GM21367 (cell line): ENCODE data around the gene RBPMS2.

Experiments
- ATAC-seq: cut with Tn5 transposase; IDR thresholded peaks from one replicate; pipeline ENCODE4 v1.9.1; 2021; ENCODE audit not compliant: unreplicated experiment

Gene RBPMS2

DNA sequence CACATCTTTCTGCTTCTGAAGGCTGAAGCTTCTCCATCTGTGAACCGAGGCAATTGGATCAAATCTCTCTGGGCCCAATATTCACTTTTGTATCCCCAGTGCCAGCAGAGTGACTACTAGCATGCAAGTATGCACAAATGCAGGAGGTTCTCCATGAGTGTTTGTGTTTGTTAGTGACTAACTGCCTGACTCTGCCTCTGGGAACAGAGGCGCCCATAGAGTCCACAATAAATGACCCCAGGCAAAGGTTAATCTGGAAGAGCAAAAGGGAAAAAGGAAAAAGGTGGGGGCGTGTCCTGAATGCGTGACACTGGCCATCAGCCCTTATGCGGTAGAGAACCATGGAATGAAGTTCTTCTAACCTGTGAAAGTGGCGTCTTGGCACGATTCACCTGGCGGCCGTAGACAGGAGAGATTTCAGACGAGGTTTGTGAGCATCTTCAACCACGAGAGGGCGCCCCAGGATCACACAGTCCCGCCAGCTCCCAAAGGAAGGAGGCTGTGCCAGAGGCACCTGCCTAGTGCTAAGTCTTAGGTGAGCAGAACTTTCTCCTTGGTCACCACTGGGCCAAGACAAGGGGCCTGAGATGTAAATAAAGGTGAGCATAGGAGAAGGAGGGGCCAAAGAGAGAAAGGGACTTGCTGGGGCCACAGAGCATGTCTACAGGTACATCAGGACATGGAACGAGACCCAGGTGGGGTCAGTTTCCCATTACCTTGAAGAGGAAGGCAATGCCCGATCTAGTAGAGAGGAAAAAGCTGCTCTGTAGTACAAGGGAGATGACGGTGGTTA is 44.2 kb downstream of the RBPMS2 start:
- ATAC-seq, result no peak

- ATAC-seq, result no peak
Measured at GRCh38 chr15:64730151-64730550, 45.2 kb downstream of the RBPMS2 start.

GRCh38 chr15:64720188-64720587 is 55.2 kb downstream of the RBPMS2 start:
- no peak for ATAC-seq

DNA sequence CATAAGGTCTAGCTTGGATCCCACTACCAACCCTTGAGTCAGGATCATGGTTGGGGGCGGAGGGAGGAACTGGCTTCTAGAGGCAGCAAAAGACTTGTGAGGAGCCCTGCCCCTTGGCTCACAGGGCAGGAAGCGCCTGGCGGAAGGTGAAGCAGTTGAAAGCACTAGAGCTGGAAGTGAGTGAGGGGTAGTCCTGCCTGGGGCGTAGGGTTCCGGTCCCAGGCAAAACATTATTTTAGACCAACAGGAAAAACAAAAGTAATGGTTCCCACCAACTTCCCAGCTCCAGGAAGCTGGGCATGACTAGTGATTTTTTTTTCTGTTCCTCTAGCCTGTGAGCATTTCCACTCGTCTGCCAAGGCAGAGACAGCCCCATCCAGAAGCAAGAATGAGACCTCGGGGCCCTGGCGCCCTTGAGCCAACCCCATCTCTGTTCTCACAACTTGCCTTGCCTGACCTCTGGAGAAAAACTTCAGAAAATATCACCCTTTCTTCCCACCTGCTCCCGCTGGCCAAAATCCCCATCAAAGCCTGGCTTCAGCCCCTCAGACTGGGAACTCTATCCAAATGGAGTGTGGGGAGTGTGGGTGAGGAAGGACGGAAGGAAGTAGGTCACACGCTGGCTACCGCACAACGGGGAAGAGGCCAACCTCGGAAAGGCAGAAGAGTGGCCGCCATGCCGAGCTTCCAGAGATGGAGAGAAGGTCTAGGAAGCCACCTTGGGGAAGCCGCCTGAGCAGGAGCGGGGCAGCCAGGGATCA is 57.5 kb downstream of the RBPMS2 start:
- no peak for ATAC-seq

GRCh38 chr15:64717130-64717529 is 58.3 kb downstream of the RBPMS2 start:
- no peak for ATAC-seq

- ATAC-seq, result no peak
Measured at GRCh38 chr15:64716452-64716851, 58.9 kb downstream of the RBPMS2 start.

DNA sequence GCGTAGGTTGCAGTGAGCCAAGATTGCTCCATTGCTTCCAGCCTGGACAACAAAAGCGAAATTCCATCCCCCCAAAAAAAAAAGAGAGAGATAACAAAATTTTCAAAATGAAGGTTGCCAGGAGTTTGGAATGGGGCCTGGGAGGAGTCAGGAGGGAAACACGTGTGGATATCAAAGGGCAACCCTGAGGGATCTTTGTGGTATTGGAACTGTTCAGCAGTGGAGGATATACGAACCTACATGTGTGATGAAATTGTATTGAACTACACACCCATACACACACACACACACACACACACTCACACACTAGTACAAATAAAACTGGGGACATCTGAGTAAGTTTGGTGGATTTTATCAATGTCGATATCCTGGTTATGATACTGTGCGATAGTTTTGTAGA is 61.8 kb downstream of the RBPMS2 start:
- no peak for ATAC-seq

DNA sequence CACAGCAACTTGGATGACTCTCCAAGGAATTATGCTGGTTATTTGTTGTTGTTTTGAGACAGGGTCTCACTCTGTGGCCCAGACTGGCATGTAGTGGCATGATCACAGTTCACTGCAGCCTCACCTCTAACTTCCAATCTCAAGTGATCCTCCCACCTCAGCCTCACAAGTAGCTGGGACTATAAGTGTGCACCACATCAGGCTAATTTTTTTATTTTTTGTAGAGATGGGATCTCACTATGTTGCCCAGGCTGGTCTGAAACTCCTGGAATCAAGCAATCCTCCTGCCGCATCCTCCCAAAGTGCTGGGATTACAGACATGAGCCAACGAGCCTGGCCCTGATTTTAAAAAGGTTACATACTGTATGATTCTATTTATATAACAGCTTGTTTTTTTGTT is 63.0 kb downstream of the RBPMS2 start:
- no peak for ATAC-seq

DNA sequence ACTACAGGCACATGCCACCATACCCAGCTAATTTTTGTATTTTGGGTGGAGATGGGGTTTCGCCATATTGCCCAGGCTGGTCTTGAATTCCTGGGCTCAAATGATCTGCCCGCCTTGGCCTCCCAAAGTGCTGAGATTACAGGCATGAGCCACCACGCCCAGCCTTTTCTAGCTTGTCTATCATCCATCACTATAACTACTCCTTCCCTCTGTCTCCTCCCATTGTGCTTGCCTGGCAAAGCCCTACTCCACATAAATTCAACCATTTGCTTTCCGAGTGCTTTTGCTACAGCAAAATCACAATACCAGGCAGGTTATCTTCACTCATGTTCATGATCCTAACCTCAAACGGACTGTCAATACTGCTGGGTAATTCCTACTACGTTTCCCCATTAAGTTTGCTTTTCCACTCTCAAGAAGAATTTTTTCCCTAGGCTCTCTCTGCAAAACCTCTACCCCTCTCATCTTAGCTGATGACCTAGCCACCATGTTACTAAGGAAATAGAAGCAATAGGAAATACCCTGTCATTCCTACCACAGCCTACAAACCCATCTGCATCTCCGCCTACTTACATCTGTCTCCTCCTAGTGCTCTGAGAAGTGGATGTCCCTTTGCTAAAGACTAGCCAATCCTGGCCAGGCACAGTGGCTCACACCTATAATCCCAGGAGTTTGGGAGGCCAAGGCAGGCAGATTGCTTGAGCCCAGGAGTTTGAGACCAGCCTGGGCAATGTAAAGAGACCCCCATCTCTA is 64.5 kb downstream of the RBPMS2 start:
- ATAC-seq, result no peak

DNA sequence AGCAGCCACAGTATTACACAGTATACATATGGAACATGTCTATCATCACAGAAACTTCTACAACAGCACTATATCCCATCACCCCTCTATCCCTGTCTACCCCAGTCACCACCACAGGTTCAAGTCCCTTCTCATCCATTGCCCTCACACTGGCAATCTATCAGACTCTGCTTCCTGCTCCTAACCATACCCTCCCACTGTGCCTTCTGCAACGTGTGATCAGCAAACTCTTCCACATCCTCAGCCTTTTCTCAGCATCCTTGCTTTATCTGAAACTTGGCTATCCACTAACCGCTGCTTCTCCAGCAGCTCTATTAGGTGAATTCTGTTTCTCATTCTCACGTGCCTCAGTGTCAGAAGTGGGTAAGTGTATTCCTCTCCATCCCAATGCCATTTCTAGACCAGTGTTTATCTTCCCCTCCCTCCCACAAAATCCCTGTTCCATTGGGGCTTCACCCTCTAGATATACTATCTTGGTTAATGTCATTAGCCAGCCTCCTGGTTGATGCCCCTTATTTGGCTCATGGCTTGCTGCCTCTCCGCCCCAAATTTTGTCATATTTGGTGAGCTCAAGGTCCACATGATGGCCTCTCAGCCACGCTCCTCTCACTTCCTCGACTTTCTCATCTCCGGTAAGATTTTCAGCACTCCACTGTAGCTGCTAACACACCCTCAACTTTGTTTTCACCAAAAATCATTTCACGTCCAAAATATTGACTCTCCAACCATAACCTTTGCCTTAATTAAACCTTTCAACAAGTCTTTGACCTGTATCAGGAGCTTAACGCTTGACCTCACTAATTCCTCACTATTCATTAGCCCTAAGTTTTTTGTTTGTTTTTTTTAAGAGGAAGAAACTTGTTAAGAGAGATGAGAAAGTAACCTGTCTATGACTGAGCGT is 69.1 kb downstream of the RBPMS2 start:
- ATAC-seq, result no peak

GRCh38 chr15:64705006-64705405 is 70.4 kb downstream of the RBPMS2 start:
- ATAC-seq, result no peak

- ATAC-seq, result no peak
Measured at GRCh38 chr15:64703632-64703959, 71.8 kb downstream of the RBPMS2 start.

DNA sequence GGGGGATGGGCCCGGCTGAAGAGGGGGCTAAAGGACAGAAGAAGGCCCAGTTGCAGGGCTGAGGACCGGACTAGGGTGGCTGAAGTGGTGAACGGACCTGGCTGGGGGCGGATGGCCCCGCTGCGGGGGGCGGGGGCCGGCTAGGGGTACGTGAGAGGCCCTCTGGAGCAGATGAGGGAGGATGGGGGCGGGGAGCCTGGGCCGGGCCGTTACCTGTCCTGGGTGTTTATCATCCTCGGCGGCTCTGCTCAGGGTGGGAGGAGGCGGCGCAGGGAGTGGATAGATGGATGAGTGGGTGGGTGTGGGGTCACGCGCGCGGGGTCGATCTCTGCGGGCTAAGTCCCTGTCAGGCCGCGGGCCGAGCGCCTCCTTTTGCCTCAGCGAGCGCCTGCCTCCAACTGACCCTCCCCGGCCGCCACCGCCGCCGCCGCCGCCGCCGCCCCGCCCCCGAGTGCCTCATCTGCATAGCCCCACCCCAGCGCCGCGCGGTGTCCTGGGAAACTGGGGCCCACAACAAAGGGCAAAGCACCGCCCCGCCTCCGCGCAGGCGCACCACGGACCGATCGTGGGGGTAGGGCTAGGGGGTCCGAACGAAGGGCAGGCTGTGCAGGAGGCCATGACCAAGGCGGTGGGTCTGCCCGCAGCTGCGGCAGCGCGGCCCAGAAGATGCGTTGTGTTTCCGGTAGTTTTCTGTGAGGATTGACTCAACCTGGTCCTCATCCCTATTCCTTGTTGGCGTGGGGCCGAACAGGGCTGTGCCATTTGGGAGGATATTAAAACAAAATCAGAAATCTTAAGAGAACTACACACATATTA is 72.4 kb downstream of the RBPMS2 start:
- ATAC-seq, result no peak

- no peak for ATAC-seq
Measured at GRCh38 chr15:64701482-64702184, 73.8 kb downstream of the RBPMS2 start.

DNA sequence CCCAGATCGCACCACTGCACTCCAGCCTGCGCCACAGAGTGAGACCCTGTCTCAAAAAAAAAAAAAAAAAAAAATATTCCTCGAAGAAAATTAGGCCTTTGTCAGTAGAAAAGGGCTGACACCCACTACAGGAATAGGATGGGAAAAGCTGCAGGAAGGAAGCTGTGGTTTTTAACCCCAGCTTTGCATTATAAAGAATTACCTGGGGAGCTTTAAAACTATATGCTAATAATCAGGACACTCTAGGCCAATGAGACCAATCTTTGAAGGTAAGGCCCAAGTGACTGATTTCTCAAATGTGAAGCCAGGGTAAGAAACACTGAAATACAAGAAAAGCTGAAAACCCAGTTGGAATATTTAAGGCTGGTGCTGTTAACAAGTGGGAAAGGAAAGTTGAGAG is 74.3 kb downstream of the RBPMS2 start:
- no peak for ATAC-seq

DNA sequence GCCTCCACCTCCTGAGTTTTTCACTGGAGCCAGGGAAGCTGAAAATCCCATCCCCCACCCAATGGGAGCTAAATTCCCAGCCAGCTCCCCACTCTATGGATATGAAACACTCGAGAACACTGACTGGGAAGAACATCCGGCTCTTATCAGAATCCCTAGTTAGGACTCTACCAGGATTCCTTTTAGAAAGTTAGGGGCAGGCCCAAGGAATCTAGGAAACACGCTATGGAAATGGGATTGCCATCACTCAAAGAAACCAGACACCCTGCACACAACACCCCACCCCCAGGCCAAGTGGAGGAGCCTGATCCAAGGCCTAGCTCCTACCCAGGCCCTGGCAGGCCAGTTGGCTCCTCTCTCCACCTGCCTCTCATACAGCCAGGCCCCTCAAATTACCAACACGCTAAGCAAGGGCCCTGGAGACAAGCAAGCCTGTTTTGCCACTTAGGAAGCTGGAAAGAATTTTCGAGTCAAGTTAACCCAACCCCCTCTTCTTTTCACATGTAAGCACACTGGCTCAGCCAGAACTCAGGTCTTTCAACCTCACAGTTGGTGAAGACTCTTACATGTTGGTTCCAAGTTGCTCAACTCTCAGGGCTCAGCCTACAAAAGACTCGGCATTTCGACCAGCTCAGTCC is 75.5 kb downstream of the RBPMS2 start:
- ATAC-seq, result no peak

- no peak for ATAC-seq
Measured at GRCh38 chr15:64698823-64699222, 76.6 kb downstream of the RBPMS2 start.

DNA sequence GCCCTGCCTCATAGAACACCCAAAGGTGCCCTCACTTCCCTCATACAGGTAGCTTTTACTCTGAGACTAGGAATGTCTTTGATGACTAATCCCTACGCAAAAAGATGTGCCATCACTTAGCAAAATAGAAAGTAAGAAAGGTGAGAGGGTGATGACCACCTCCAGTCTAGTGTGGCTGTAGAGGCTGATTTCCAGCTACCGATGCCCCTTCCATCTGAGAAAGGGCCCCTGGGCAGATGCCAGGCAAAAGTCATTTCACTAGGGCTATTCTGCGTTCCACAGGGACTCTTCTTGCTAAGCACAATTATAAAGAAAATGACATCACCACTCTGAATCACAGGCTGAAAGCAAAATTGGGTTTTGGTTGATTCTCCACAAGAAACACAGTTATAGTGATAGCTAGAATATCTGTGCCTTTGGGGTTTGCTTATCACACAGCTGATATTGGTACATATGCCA is 77.4 kb downstream of the RBPMS2 start:
- ATAC-seq, result no peak

- no peak for ATAC-seq
Measured at GRCh38 chr15:64696481-64696880, 78.9 kb downstream of the RBPMS2 start.
